Stimulated activated CD4-positive, alpha-beta T cell treated with anti-CD3 and anti-CD28 coated beads, Interleukin-1b, Interleukin-23, amount 100 ng/mL, for 1 hour (primary cell): ENCODE results near the gene XYLT1.
A peak's percentile ranks its signal among the peaks of the same experiment; 100 is the strongest.
"Not testable (repeated sequence)": the region's sequence is repeated elsewhere in the genome, so short reads cannot be mapped to it uniquely, and the experiment has no call there.

Experiments
- DNase-seq, 2 donors: peaks; one replicate each; pipeline ENCODE4 v3.0.0-alpha.2; 2020; ENCODE audit warnings: low read depth in 2 of 2

The XYLT1 gene

GRCh38 chr16:17470908-17471718 lies at the start of gene XYLT1:
XYLT1 (minus strand) TSS chr16:17470960; CDS start chr16:17470796, 164 bp downstream.
- peak in 1 of 2 donors; percentile 45 for DNase-seq

- no peak for DNase-seq
Measured at GRCh38 chr16:17520111-17520510, 49.4 kb upstream of the XYLT1 start.

- no peak for DNase-seq
Measured at GRCh38 chr16:17519101-17519955, 48.6 kb upstream of the XYLT1 start.

GRCh38 chr16:17518441-17518840 lies 47.7 kb upstream of the XYLT1 start:
- DNase-seq = no peak

GRCh38 chr16:17515421-17516210 lies 44.9 kb upstream of the XYLT1 start:
- DNase-seq = no peak

GRCh38 chr16:17512636-17513220 lies 42.0 kb upstream of the XYLT1 start:
- DNase-seq = no peak

GRCh38 chr16:17511340-17511739 lies 40.6 kb upstream of the XYLT1 start:
- DNase-seq = no peak

GRCh38 chr16:17510567-17510966 lies 39.8 kb upstream of the XYLT1 start:
- no peak for DNase-seq

- no peak for DNase-seq
Measured at GRCh38 chr16:17509194-17509593, 38.4 kb upstream of the XYLT1 start.

GRCh38 chr16:17508303-17508702 lies 37.5 kb upstream of the XYLT1 start:
- DNase-seq = no peak

GRCh38 chr16:17507516-17507915 lies 36.8 kb upstream of the XYLT1 start:
- DNase-seq = not testable (repeated sequence)

- DNase-seq = not testable (repeated sequence)
Measured at GRCh38 chr16:17505828-17506227, 35.1 kb upstream of the XYLT1 start.

GRCh38 chr16:17504050-17504449 lies 33.3 kb upstream of the XYLT1 start:
- no peak for DNase-seq

- DNase-seq = no peak
Measured at GRCh38 chr16:17503331-17503730, 32.6 kb upstream of the XYLT1 start.

GRCh38 chr16:17501321-17501720 lies 30.6 kb upstream of the XYLT1 start:
- DNase-seq = no peak

- no peak for DNase-seq
Measured at GRCh38 chr16:17499223-17499902, 28.6 kb upstream of the XYLT1 start.

GRCh38 chr16:17497648-17498047 lies 26.9 kb upstream of the XYLT1 start:
- DNase-seq = no peak

GRCh38 chr16:17496891-17497290 lies 26.1 kb upstream of the XYLT1 start:
- DNase-seq = no peak

GRCh38 chr16:17493012-17493411 lies 22.3 kb upstream of the XYLT1 start:
- DNase-seq = no peak

GRCh38 chr16:17491140-17491662 lies 20.4 kb upstream of the XYLT1 start:
- no peak for DNase-seq

GRCh38 chr16:17488506-17488905 lies 17.7 kb upstream of the XYLT1 start:
- no peak for DNase-seq
